Peyer's patch (tissue), 4 donors: Measurements from ENCODE around the gene CSAD.

Experiments used
- POLR2A ChIP-seq, 2 donors: fragments of 450-650 bp; IDR thresholded peaks; one replicate each; pipeline ENCODE4 v1.5.1; 2017; ENCODE audit warnings: antibody characterized with exemption in 2 of 2, mild to moderate bottlenecking in 2 of 2, moderate library complexity in 2 of 2
- TF ChIP-seq, protein P1 (sequence below), 6 experiments: fragments of 450-650 bp in 4 of 6; fragments of 200-600 bp in 2 of 6; sonication (generic) in 1 of 6; IDR thresholded peaks; one replicate each; pipeline ENCODE4 v1.5.1; 2017 to 2019; ENCODE audit warnings: antibody characterized with exemption in 6 of 6, mild to moderate bottlenecking in 3 of 6, moderate library complexity in 1 of 6

DNA sequence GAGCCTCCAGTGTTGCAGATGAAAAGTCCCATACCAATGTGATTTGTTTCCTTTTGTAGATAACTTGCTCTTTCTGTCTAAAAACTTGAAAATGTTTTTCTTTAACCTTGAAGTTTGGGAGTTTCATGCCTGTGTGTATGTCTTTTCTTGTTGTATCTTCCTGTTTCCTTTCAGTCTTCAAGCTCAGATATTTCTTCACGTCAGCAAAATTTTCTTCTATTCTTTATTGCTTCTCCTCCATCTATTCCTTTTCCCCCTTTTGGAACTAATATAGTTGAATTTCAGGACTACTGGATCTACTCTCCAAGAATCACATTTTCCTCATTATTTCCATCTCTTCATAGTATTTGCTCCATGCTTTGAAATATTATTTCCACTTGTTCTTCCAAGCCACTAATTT lies 53.6 kb downstream of the CSAD start:
- no peak for TF ChIP-seq POLR2A (IDR thresholded peaks at IDR 0.05)
- TF ChIP-seq, protein P1, sequence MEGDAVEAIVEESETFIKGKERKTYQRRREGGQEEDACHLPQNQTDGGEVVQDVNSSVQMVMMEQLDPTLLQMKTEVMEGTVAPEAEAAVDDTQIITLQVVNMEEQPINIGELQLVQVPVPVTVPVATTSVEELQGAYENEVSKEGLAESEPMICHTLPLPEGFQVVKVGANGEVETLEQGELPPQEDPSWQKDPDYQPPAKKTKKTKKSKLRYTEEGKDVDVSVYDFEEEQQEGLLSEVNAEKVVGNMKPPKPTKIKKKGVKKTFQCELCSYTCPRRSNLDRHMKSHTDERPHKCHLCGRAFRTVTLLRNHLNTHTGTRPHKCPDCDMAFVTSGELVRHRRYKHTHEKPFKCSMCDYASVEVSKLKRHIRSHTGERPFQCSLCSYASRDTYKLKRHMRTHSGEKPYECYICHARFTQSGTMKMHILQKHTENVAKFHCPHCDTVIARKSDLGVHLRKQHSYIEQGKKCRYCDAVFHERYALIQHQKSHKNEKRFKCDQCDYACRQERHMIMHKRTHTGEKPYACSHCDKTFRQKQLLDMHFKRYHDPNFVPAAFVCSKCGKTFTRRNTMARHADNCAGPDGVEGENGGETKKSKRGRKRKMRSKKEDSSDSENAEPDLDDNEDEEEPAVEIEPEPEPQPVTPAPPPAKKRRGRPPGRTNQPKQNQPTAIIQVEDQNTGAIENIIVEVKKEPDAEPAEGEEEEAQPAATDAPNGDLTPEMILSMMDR (IDR thresholded peaks at IDR 0.05): no peak
